Kidney capillary endothelial cell (primary cell): ENCODE results near the gene TINCR.
"Not testable (repeated sequence)": the region's sequence is repeated elsewhere in the genome, so short reads cannot be mapped to it uniquely, and the experiment has no call there.

ENCODE experiments used
- DNase-seq: peaks from one replicate; pipeline ENCODE4 v3.0.0-alpha.2; 2018; ENCODE audit warnings: low spot score

Gene TINCR

DNA sequence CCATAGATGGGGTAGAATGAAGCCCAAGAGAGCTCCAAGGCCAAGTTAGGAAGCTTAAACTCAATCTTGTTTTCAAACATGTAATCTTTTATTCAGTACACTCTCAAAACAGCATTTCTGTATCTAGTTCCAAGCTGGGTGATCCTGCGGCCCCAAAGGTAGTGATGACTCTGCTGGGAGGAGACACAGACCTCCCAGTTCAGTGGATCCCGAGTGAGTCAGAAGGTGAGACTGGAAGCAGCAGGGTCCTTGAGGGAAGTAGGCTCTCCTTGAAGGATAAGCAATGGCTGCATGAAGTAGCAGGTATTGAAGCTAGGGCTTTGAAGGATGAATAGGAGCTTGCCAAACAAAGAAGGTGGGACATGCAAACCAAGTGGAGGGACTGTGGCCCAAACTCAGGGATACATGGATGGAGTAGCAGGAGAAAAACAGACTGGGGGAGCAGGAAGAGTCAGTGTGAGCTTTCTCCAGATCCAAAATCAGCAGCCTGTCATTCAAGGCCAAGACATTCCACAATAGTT lies 9.6 kb downstream of the TINCR start:
- DNase-seq, result no peak

- DNase-seq, result no peak
Observed at GRCh38 chr19:5557691-5558090, 10.1 kb downstream of the TINCR start.

DNA sequence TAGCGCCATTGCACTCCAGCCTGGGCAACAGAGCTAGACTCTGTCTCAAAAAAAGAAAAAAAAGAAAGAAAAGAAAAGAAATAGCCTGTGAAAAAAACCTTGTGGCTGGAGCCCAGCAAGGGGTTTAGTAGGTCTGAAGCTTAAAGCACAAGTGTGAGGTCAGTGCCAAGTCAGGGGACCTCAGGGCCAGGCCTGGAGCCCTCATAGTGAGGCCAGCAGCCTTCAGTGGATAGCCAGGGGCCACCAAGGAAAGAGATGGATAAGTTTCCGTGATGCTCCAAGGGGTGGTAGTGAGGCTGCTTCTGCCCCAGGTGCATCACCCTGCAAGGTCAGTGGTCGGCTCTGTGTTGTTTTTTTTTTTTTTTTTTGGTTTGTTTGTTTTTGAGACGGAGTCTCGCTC lies 12.9 kb downstream of the TINCR start:
- DNase-seq, result no peak

GRCh38 chr19:5553892-5554291 lies 13.9 kb downstream of the TINCR start:
- DNase-seq, result no peak

- no peak for DNase-seq
Observed at GRCh38 chr19:5547881-5548280, 19.9 kb downstream of the TINCR start.

DNA sequence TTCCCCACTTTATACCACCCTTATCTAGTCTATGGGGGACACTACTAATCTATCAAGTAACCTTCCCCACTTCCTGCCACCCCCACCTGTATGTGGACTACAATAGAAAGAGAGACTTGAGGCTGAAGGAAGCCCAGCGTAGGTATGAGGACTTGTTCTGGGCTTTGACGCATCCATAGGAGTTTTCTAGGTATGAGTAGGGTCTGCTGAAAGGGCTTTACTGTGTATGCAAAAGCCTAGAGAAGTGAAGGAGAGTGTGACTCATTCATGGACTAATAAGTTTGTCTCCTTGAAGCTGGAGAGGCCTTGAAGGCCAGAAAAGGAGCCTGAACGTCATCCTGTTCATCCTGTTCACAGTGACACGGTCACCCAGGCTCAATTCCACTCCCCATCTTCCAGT lies 21.8 kb downstream of the TINCR start:
- no peak for DNase-seq

DNA sequence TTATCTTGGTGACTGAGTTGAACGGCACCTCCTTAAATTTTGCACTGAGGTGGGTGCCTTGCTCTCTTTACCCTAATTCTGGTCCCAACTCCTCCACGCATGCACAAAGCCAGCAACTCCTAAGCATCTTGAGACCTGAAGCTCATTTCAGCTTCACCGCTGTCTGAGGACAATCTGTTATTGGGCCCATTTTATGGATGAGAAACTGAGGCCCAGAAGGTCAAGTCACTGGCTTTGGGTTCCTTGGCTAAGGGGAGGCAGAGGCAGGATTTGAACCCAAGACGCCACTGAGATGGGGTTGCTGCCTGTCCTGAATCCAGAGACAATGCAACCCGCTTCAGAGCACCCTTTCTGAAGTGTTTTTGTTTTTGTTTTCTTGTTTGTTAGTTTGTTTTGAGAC lies 22.7 kb downstream of the TINCR start:
- DNase-seq, result no peak

DNA sequence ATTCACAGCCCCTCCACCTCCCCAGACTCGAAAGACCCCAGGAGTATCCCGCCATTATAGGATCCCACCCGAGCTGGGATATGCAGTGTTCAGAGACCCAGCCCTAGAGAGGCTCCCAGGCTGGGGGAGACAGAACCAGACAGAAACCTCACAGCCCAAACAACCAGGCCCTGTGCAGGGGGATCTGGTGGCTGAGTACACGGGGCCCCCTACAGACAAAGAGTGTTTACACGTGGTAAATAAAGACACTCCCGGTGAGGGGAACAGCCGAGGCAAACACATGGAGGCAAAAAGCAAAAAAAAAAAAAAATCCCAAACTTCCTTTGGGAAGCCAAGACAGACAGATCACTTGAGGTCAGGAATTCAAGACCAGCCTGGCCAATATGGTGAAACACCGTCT lies 25.1 kb downstream of the TINCR start:
- DNase-seq, result no peak

DNA sequence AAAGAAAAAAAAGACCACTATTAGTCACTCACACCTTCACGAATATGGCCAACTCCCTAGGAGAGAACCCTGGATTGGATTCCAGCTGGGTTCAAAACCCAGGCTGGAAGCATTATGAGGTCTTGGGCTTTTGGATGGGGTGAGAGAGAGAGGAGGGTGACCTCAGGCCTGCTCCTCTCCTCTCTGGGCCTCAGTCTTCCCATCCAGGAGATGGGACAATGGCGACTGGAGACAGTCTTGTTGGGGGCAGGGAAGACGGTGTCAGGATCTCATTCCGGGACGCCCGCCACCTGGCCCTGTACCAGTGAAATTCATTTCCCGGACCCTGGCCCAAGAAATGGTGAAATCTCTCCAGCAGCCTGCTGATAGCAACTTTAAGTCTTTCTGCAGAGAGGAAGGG lies 26.3 kb downstream of the TINCR start:
- no peak for DNase-seq

- DNase-seq, result no peak
Observed at GRCh38 chr19:5540208-5540607, 27.5 kb downstream of the TINCR start.

DNA sequence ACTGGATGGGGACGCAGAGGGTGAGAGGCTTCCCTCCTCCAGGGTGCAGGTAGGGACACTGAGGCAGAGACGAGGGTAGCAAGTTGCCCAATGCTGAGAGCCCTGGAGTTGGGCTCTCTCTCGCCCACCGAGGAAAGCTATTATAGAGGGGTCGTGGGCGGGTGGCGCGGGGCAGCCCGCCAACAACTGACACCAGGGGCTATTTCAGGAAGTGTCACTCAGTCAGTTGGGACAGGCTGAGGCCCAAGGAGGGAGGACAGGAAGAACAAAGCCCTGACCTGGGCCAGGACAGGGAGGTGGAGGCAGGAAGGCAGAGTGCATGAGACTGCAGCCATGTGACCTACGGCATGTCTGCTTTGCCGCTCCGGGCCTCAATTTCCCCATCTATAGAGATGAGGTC lies 29.9 kb downstream of the TINCR start:
- DNase-seq, result no peak

DNA sequence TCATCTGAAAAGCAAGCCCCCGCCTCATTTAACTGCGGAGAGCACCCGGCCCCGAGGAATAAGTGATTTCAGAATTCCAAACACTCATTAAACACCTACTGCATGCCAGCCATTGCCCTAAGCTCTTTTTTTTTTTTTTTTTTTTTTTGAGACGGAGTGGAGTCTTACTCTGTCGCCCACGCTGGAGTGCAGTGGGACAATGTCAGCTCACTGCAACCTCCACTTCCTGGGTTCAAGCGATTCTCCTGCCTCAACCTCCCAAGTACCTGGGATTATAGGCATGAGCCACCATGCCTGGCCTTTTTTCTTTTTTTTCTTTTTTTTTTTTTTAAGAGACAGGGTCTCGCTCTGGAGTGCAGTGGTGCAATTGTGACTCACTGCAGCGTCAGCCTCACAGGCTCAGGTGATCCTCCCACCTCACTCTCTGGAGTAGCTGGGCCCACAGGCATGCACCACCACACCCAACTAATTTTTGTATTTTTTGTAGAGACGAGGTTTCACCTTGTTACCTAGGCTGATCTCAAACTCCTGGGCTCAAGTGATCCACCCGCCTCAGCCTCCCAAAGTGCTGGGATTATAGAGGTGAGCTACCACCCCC lies 30.7 kb downstream of the TINCR start:
- not testable (repeated sequence) for DNase-seq

DNA sequence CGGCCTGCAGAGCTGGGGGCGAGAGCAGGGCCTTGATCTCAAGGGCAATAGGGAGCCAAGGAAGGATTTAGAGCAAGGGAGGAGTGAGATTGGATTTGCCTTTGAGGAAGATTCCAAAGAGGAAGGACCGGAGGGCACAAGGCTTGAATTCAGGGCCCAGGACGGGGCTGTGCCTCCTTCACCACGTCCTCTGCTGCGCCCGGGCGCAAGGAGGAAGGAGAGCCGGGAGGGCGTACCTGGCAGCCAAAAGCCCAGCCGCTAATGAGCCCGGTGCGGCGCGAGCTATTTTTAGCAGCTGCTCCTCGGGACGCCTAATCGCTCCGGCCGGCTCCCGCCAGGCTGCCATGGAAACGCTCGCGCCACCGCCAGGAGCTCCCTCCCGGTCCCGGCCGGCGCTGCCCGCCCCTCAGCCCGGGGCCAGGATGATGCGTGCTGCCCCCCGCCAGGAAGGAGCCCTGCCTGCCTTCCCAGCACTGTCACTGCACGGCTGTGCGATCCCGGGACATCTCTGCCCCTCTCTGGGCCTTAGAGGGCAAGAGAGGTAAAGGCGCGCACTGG lies 31.3 kb downstream of the TINCR start:
- DNase-seq, result no peak

DNA sequence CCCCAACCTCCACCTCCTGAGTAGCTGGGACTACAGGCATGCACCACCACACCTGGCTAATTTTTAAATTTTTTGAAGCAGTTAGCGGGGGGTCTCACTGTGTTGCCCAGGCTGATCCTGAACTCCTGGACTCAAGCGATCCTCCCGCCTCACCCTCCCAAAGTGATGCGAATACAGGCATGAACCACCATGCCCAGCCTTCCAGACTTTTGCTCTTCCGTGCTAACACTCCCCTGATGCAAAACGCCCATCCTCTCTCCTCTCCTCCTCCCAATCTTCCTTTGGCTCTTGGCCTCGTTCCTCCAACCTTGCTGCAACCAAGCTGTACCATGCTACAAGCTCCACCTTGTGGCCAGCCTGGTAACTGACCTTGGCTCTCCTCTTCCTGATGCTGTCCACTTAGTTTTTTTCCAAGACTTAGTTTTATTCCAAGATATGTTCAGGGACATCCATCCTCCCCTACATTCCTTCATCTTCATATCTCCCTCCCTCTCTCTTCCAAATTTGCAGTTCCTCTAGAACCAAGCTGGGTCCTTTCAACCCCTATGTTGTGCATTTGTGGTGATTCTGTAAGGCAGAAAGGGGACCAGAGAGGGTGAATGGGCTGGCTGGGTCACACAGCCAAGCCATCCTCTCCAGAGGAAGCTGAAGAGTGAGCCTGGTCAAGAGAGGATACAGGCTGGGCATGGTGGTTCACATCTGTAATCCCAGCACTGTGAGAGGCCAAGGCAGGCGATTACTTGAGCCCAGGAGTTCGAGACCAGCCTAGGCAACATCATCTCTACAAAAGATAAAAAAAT lies 32.8 kb downstream of the TINCR start:
- DNase-seq, result no peak

- DNase-seq, result no peak
Observed at GRCh38 chr19:5533257-5533656, 34.5 kb downstream of the TINCR start.

DNA sequence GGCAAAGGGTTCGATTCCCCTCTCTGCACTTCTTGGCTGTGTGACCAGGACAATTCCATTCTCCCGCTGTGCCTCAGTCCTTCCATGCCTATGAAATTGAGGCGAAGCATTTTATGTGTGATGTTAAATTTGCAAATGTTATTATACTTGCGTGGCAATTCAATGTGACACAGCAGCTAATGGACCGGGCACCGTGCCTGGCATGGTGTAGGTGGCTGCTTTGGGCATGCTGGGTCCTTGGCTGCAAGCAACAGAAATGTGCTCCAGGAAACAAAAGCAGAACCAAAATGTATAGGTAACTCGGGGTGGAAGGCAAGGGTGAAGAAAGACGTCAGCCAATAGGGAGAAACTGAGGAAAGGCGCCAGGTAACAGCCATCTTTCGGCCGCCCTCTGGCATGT lies 37.1 kb downstream of the TINCR start:
- DNase-seq, result no peak

GRCh38 chr19:5526691-5527090 lies 41.1 kb downstream of the TINCR start:
- DNase-seq, result no peak

- no peak for DNase-seq
Observed at GRCh38 chr19:5524081-5524480, 43.7 kb downstream of the TINCR start.

DNA sequence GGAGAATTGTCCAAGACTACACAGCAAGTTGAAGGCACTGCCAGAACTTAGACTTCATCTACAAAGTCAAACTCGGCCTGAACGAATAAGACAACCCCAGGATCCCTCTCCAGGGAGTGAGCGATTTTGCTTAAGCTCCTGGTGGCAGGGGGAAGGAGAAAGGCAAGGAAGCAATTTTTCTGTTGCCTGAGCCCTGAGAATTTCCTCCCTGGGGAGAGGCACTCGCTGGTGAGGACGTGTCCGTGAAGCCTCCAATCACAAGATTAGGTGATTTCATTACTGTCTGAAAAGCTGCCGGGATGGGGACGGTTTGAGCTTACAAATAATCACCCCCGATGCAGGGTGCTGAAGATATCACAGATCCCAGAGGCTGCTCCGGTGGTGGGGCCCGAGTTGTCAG lies 45.6 kb downstream of the TINCR start:
- DNase-seq, result no peak

DNA sequence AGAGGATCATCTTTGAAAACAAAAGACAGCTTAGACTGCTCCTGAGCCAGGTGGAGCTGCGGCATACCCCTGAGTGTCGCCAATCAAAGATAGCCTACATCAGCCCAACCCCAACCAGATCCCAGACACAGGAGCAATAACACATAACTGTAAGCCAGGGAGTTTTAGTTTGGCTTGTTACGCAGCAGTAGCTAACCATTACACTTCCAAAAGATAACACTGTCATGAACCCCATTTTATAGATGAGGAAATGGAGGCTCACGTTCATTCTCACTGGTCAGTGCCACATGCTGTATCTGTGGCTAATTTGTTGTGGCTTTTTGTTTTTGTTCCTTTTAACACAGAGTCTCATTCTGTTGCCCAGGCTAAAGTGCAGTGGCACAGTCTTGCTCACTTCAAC lies 47.3 kb downstream of the TINCR start:
- DNase-seq, result no peak

GRCh38 chr19:5519076-5519475 lies 48.7 kb downstream of the TINCR start:
- no peak for DNase-seq

- DNase-seq, result no peak
Observed at GRCh38 chr19:5515737-5516136, 52.0 kb downstream of the TINCR start.

GRCh38 chr19:5514001-5514400 lies 53.8 kb downstream of the TINCR start:
- no peak for DNase-seq
